NT2/D1 (cell line): Measurements from ENCODE around the gene EDA.
"Not testable (repeated sequence)": the region's sequence is repeated elsewhere in the genome, so short reads cannot be mapped to it uniquely, and the experiment has no call there.

Experiments
- DNase-seq: peaks from one replicate; pipeline ENCODE4 v3.0.0-alpha.2; 2011; ENCODE audit warnings: low read depth, low spot score
- H3K27me3 ChIP-seq: 2 replicates; pipeline ENCODE4 v1.6.0; 2011; ENCODE audit warnings: mild to moderate bottlenecking; ENCODE audit not compliant: insufficient read length, insufficient read depth
- H3K36me3 ChIP-seq: 2 replicates; pipeline ENCODE4 v1.6.1; 2011; ENCODE audit warnings: mild to moderate bottlenecking, low read length, mixed read lengths; ENCODE audit not compliant: insufficient read depth, insufficient read length
- H3K4me1 ChIP-seq: 2 replicates; pipeline ENCODE4 v1.5.1; 2011; ENCODE audit not compliant: insufficient read depth, insufficient read length
- H3K4me3 ChIP-seq: 2 replicates; pipeline ENCODE4 v1.5.1; 2011; ENCODE audit warnings: low read depth; ENCODE audit not compliant: insufficient read length
- H3K9ac ChIP-seq: 2 replicates; pipeline ENCODE4 v1.6.0; 2011; ENCODE audit warnings: low read depth; ENCODE audit not compliant: insufficient read length
- H3K9me3 ChIP-seq: 2 replicates; pipeline ENCODE4 v1.5.1; 2011; ENCODE audit warnings: mild to moderate bottlenecking, low read length; ENCODE audit not compliant: insufficient read depth
- SUZ12 ChIP-seq: IDR thresholded peaks from 2 replicates; pipeline ENCODE4 v1.6.1; 2011; ENCODE audit not compliant: insufficient read length, insufficient read depth; ENCODE audit errors: extremely low read depth
- YY1 ChIP-seq: IDR thresholded peaks from 2 replicates; pipeline ENCODE4 v1.6.1; 2011; ENCODE audit not compliant: insufficient read length, insufficient read depth
- ZNF274 ChIP-seq: IDR thresholded peaks from 2 replicates; pipeline ENCODE4 v1.6.1; 2011; ENCODE audit warnings: mild to moderate bottlenecking, low read depth, low read length

Gene EDA

GRCh38 chrX:69988955-69989394, 373.1 kb downstream of the EDA start:
- Histone ChIP-seq H3K36me3 (no peaks in the 10 kb centered on the region), H3K27me3 (no peaks in the 10 kb centered on the region), H3K9me3 (no peaks in the 10 kb centered on the region), H3K4me3 (no peak overlapping the region), H3K9ac (no peak overlapping the region), H3K4me1 (no peaks in the 10 kb centered on the region)
- no peak for TF ChIP-seq SUZ12
- DNase-seq, result no peak

- DNase-seq, result no peak
- H3K4me1 ChIP-seq, result no peaks in the 10 kb centered on the region
- H3K9ac ChIP-seq, result no peak overlapping the region
- H3K36me3 ChIP-seq, result no peaks in the 10 kb centered on the region
- no peak for TF ChIP-seq ZNF274
- TF ChIP-seq SUZ12, result no peak
- TF ChIP-seq YY1, result no peak
- no peaks in the 10 kb centered on the region for H3K9me3 ChIP-seq
- no peaks in the 10 kb centered on the region for H3K27me3 ChIP-seq
- H3K4me3 ChIP-seq, result no peak overlapping the region
Measured at GRCh38 chrX:69991685-69992084, 375.8 kb downstream of the EDA start.

GRCh38 chrX:69993494-69993893, 377.6 kb downstream of the EDA start:
- DNase-seq, result no peak
- H3K9ac ChIP-seq, result no peak overlapping the region
- TF ChIP-seq ZNF274, result no peak
- no peak for TF ChIP-seq SUZ12
- no peak for TF ChIP-seq YY1
- H3K9me3 ChIP-seq, result peaks cover 8% of the 10 kb centered on the region; the same call in 1 of the 2 replicates
- H3K27me3 ChIP-seq, result no peaks in the 10 kb centered on the region
- H3K4me3 ChIP-seq, result no peak overlapping the region
- H3K36me3 ChIP-seq, result no peaks in the 10 kb centered on the region
- no peaks in the 10 kb centered on the region for H3K4me1 ChIP-seq

GRCh38 chrX:69995362-69996112, 379.6 kb downstream of the EDA start:
- no peak for TF ChIP-seq YY1
- TF ChIP-seq ZNF274, result no peak
- no peak for TF ChIP-seq SUZ12
- Histone ChIP-seq H3K36me3 (no peaks in the 10 kb centered on the region), H3K4me1 (no peaks in the 10 kb centered on the region), H3K27me3 (no peaks in the 10 kb centered on the region), H3K9ac (no peak overlapping the region), H3K4me3 (no peak overlapping the region), H3K9me3 (peaks cover 8% of the 10 kb centered on the region; the same call in 1 of the 2 replicates)
- no peak for DNase-seq

GRCh38 chrX:69996113-69996468, 380.2 kb downstream of the EDA start:
- no peaks in the 10 kb centered on the region for H3K36me3 ChIP-seq
- peaks cover 8% of the 10 kb centered on the region; the same call in 1 of the 2 replicates for H3K9me3 ChIP-seq
- TF ChIP-seq ZNF274 (no peak), YY1 (no peak), SUZ12 (no peak)
- no peaks in the 10 kb centered on the region for H3K4me1 ChIP-seq
- H3K4me3 ChIP-seq, result no peak overlapping the region
- H3K9ac ChIP-seq, result no peak overlapping the region
- no peak for DNase-seq
- H3K27me3 ChIP-seq, result no peaks in the 10 kb centered on the region

GRCh38 chrX:69998299-69998698, 382.4 kb downstream of the EDA start:
- H3K4me1 ChIP-seq, H3K9me3 ChIP-seq, H3K36me3 ChIP-seq, H3K4me3 ChIP-seq, DNase-seq, H3K27me3 ChIP-seq, H3K9ac ChIP-seq: not testable (repeated sequence)

- Histone ChIP-seq H3K36me3 (no peaks in the 10 kb centered on the region), H3K27me3 (no peaks in the 10 kb centered on the region), H3K4me1 (no peaks in the 10 kb centered on the region), H3K4me3 (no peak overlapping the region), H3K9me3 (peaks cover 8% of the 10 kb centered on the region; the same call in 1 of the 2 replicates), H3K9ac (no peak overlapping the region)
- no peak for TF ChIP-seq ZNF274
- TF ChIP-seq SUZ12, result no peak
- TF ChIP-seq YY1, result no peak
- no peak for DNase-seq
Measured at GRCh38 chrX:70001269-70001668, 385.4 kb downstream of the EDA start.
